HepG2 (cell line): ENCODE results near the gene ZNF548. TPM values are rescaled to one million over a fixed set of nuclear protein-coding genes. Genes with fewer than 3 reads are reported as not detected.

ENCODE experiments used
- FOXC1 ChIP-seq: sonication (generic); formaldehyde crosslinking; IDR thresholded peaks from 2 replicates; pipeline ENCODE4 v1.8.0; 2022; ENCODE audit warnings: mild to moderate bottlenecking, missing genetic modification reagents, borderline replicate concordance
- HOXA3 ChIP-seq: sonication (generic); formaldehyde crosslinking; IDR thresholded peaks from 2 replicates; pipeline ENCODE4 v1.5.0; 2020; ENCODE audit warnings: missing genetic modification reagents
- JUNB ChIP-seq: sonication (generic); formaldehyde crosslinking; IDR thresholded peaks from 2 replicates; pipeline ENCODE4 v1.8.0; 2022; ENCODE audit warnings: missing genetic modification reagents, mild to moderate bottlenecking, borderline replicate concordance
- KDM2A ChIP-seq: sonication (generic); formaldehyde crosslinking; IDR thresholded peaks from 2 replicates; pipeline ENCODE4 v1.4.0; 2020; ENCODE audit warnings: low read depth, missing genetic modification reagents, borderline replicate concordance
- MAZ ChIP-seq, 2 experiments: sonication (generic) in 1 of 2; formaldehyde crosslinking in 1 of 2; IDR thresholded peaks; 2 replicates each; pipeline versions ENCODE4 v1.5.0 to v1.6.1; 2012 to 2020; ENCODE audit warnings: low read depth in 2 of 2, mild to moderate bottlenecking in 2 of 2, borderline replicate concordance in 1 of 2, improper control_type of control experiment in 1 of 2, low read length in 1 of 2, missing genetic modification reagents in 1 of 2, moderate library complexity in 1 of 2
- MXI1 ChIP-seq: IDR thresholded peaks from 3 replicates; pipeline ENCODE4 v1.6.1; 2012; ENCODE audit warnings: low read depth, low read length, inconsistent platforms, borderline replicate concordance
- NR2F2 ChIP-seq: IDR thresholded peaks from 2 replicates; pipeline ENCODE4 v1.6.1; 2012; ENCODE audit warnings: low read depth, inconsistent platforms, borderline replicate concordance
- ZBTB40 ChIP-seq, 2 experiments: fragments of 450-650 bp in 1 of 2; sonication (generic) in 1 of 2; formaldehyde crosslinking in 1 of 2; IDR thresholded peaks; 2 replicates each; pipeline versions ENCODE4 v1.6.1 to v1.8.0; 2016 to 2022; ENCODE audit warnings: antibody characterized with exemption in 1 of 2, mild to moderate bottlenecking in 1 of 2, missing genetic modification reagents in 1 of 2
- ZNF292 ChIP-seq: sonication (generic); formaldehyde crosslinking; IDR thresholded peaks from 2 replicates; pipeline ENCODE4 v1.8.1; 2022; ENCODE audit warnings: mild to moderate bottlenecking, low read depth, missing genetic modification reagents, borderline replicate concordance
- ZNF83 ChIP-seq: sonication (generic); formaldehyde crosslinking; IDR thresholded peaks from 2 replicates; pipeline ENCODE4 v1.4.0; 2020; ENCODE audit warnings: missing genetic modification reagents, mild to moderate bottlenecking, borderline replicate concordance
- polyA plus RNA-seq, 8 experiments: library from polyadenylated mRNA; depleted of rRNA in 3 of 8; stranded (reverse) in 7 of 8; unstranded in 1 of 8; fragments of >200 nt; fragmentation: Illumina TruSeq in 4 of 8; extraction: Trizol in 4 of 8; gene quantifications; 2 replicates each; pipeline versions ENCODE4 v1.2.1 to v1.2.3, GENCODE V29; 2011 to 2016; ENCODE audit warnings: low read depth in 4 of 8, missing spikeins in 1 of 8, mixed read lengths in 1 of 8; ENCODE audit not compliant: insufficient read depth in 1 of 8
- total RNA-seq, 5 experiments: library from RNA; depleted of rRNA; stranded (reverse); fragments of >200 nt; fragmentation: Illumina TruSeq; extraction: Trizol; gene quantifications; 2 replicates each; pipeline ENCODE4 v1.2.3, GENCODE V29; 2016; ENCODE audit warnings: low read depth in 1 of 5
- TF ChIP-seq, protein P1 (sequence below): sonication (generic); formaldehyde crosslinking; IDR thresholded peaks from 2 replicates; pipeline ENCODE4 v1.4.0; 2020; ENCODE audit warnings: missing genetic modification reagents
- TF ChIP-seq, protein P2 (sequence below): sonication (generic); formaldehyde crosslinking; IDR thresholded peaks from 2 replicates; pipeline ENCODE4 v1.4.0; 2020; ENCODE audit warnings: missing genetic modification reagents, borderline replicate concordance
- TF ChIP-seq, protein P3 (sequence below): sonication (generic); formaldehyde crosslinking; IDR thresholded peaks from 2 replicates; pipeline ENCODE4 v1.8.1; 2023; ENCODE audit warnings: mild to moderate bottlenecking, moderate library complexity, missing genetic modification reagents

The ZNF548 gene
- total and polyA plus RNA-seq, 2 of the 13 experiments (the other 11 are each of a cell fraction or from before 2014, with no cell fraction given), result 19.6 to 24.9 TPM

- TF ChIP-seq ZNF292 (CRISPR knock-in tag) (no peak), MXI1 (peak; percentile 80; the same call in 1 of the 3 replicates), ZNF83 (no peak), KDM2A (CRISPR knock-in tag) (peak; percentile 94), NR2F2 (no peak; the same call in 1 of the 2 replicates), FOXC1 (CRISPR knock-in tag) (peak; percentile 65; the same call in 1 of the 2 replicates), ZBTB40 (IDR thresholded peaks at IDR 0.05) (no peak), ZBTB40 (CRISPR knock-in tag; IDR thresholded peaks at IDR 0.05) (peak; percentile 40; the same call in 1 of the 2 replicates), JUNB (CRISPR knock-in tag) (no peak), MAZ (IDR thresholded peaks at IDR 0.05; ENCODE audit: borderline replicate concordance, low read depth, low read length) (no peak), MAZ (CRISPR knock-in tag; IDR thresholded peaks at IDR 0.05; ENCODE audit: low read depth) (peak; percentile 81), HOXA3 (CRISPR knock-in tag) (peak; percentile 93)
- TF ChIP-seq, protein P1, sequence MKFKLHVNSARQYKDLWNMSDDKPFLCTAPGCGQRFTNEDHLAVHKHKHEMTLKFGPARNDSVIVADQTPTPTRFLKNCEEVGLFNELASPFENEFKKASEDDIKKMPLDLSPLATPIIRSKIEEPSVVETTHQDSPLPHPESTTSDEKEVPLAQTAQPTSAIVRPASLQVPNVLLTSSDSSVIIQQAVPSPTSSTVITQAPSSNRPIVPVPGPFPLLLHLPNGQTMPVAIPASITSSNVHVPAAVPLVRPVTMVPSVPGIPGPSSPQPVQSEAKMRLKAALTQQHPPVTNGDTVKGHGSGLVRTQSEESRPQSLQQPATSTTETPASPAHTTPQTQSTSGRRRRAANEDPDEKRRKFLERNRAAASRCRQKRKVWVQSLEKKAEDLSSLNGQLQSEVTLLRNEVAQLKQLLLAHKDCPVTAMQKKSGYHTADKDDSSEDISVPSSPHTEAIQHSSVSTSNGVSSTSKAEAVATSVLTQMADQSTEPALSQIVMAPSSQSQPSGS, result peak; percentile 33; the same call in 1 of the 2 replicates
- TF ChIP-seq, protein P2, sequence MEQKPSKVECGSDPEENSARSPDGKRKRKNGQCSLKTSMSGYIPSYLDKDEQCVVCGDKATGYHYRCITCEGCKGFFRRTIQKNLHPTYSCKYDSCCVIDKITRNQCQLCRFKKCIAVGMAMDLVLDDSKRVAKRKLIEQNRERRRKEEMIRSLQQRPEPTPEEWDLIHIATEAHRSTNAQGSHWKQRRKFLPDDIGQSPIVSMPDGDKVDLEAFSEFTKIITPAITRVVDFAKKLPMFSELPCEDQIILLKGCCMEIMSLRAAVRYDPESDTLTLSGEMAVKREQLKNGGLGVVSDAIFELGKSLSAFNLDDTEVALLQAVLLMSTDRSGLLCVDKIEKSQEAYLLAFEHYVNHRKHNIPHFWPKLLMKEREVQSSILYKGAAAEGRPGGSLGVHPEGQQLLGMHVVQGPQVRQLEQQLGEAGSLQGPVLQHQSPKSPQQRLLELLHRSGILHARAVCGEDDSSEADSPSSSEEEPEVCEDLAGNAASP (CRISPR knock-in tag), result 0 out of 2 replicates have a peak, but pooled peaks have one; percentile 37
- TF ChIP-seq, protein P3, sequence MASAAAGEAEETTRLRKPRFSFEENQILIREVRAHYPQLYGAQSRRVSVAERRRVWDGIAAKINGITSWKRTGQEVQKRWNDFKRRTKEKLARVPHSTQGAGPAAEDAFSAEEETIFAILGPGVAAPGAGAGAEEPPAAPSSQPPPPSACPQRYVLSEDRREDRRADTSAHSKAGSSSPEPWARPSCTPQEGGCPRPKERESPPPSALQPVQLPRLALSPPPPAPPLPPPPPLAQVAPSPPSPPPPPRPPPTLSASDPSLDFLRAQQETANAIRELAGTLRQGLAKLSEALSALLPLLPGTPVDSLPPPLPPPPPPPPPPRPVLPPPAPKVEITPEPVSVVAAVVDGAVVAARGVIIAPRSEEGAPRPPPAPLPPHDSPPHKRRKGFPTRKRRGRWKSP (CRISPR knock-in tag), result 0 out of 2 replicates have a peak, but pooled peaks have one; percentile 51
These were observed 21.4 kb downstream of the ZNF548 start, which contains the start of gene ZNF17 (continued) for GRCh38 chr19:57410877-57411671.
